Keratinocyte (primary cell): ENCODE results near the gene DNAH8. TPM values are rescaled to one million over a fixed set of nuclear protein-coding genes. Genes with fewer than 3 reads are reported as not detected.

ENCODE experiments used
- DNase-seq: peaks from one replicate; pipeline ENCODE4 v3.0.0-alpha.2; 2011; ENCODE audit warnings: low read depth, missing footprints, low spot score
- FAIRE-seq: peaks from 2 replicates; lab custom pipeline; 2011; peaks lifted over from hg19 to GRCh38; lab: Jason Lieb, UNC
- H2AFZ ChIP-seq: 2 replicates; pipeline ENCODE4 v1.6.0; 2012; ENCODE audit warnings: low read length, control low read depth, inconsistent platforms; ENCODE audit not compliant: control insufficient read depth
- H3K27ac ChIP-seq: 2 replicates; pipeline ENCODE4 v1.5.1; 2011; ENCODE audit warnings: low read length; ENCODE audit not compliant: control insufficient read depth, insufficient read depth
- H3K27me3 ChIP-seq: 3 replicates; pipeline ENCODE4 v1.6.0; 2011; ENCODE audit warnings: low read length; ENCODE audit not compliant: control insufficient read depth, insufficient read depth; ENCODE audit errors: extremely low read depth
- H3K36me3 ChIP-seq, 2 experiments: 2 replicates in 1 of 2; 3 replicates in 1 of 2; pipeline ENCODE4 v1.5.1; 2011; ENCODE audit warnings: low read length in 2 of 2, mild to moderate bottlenecking in 1 of 2; ENCODE audit not compliant: control insufficient read depth in 2 of 2, insufficient read depth in 2 of 2; ENCODE audit errors: extremely low read depth in 1 of 2
- H3K4me1 ChIP-seq: 3 replicates; pipeline ENCODE4 v1.5.1; 2011; ENCODE audit warnings: low read length; ENCODE audit not compliant: control insufficient read depth, insufficient read depth; ENCODE audit errors: extremely low read depth
- H3K4me2 ChIP-seq: 3 replicates; pipeline ENCODE4 v1.6.0; 2011; ENCODE audit warnings: low read depth, low read length; ENCODE audit not compliant: control insufficient read depth, insufficient read depth; ENCODE audit errors: extremely low read depth
- H3K4me3 ChIP-seq, 3 experiments: fragments of 200-600 bp in 1 of 3; sonication (generic) in 1 of 3; 2 replicates in 2 of 3; 3 replicates in 1 of 3; pipeline ENCODE4 v1.5.1; 2011 to 2016; ENCODE audit warnings: low read length in 3 of 3, mild to moderate bottlenecking in 3 of 3, control low read depth in 2 of 3, inconsistent platforms in 1 of 3, low read depth in 1 of 3, mixed read lengths in 1 of 3, mixed run types in 1 of 3, moderate library complexity in 1 of 3; ENCODE audit not compliant: control insufficient read depth in 2 of 3, insufficient read depth in 2 of 3; ENCODE audit errors: extremely low read depth in 1 of 3
- H3K79me2 ChIP-seq: 2 replicates; pipeline ENCODE4 v1.6.0; 2012; ENCODE audit warnings: low read length; ENCODE audit not compliant: control insufficient read depth, insufficient read depth
- H3K9ac ChIP-seq: 3 replicates; pipeline ENCODE4 v1.6.0; 2011; ENCODE audit warnings: low read length; ENCODE audit not compliant: control insufficient read depth, insufficient read depth; ENCODE audit errors: extremely low read depth
- H3K9me1 ChIP-seq: 3 replicates; pipeline ENCODE4 v1.6.0; 2011; ENCODE audit warnings: low read length; ENCODE audit not compliant: control insufficient read depth, insufficient read depth; ENCODE audit errors: extremely low read depth
- H3K9me3 ChIP-seq: 2 replicates; pipeline ENCODE4 v1.5.1; 2012; ENCODE audit warnings: low read depth, low read length; ENCODE audit not compliant: control insufficient read depth
- H4K20me1 ChIP-seq: 3 replicates; pipeline ENCODE4 v1.6.0; 2011; ENCODE audit warnings: low read length; ENCODE audit not compliant: control insufficient read depth, insufficient read depth; ENCODE audit errors: extremely low read depth
- CTCF ChIP-seq, 3 experiments: IDR thresholded peaks in 1 of 3; conservative IDR thresholded peaks in 1 of 3; optimal IDR thresholded peaks in 1 of 3; 2 replicates in 2 of 3; 3 replicates in 1 of 3; pipeline versions ENCODE3 to v1.5.1; 2011; ENCODE audit warnings: low read length in 3 of 3, mild to moderate bottlenecking in 3 of 3, moderate library complexity in 2 of 3, control low read depth in 1 of 3, inconsistent platforms in 1 of 3; ENCODE audit not compliant: insufficient read depth in 2 of 3; ENCODE audit errors: extremely low read depth in 1 of 3
- EZH2 ChIP-seq: IDR thresholded peaks from one replicate; pipeline ENCODE4 v1.6.1; 2012; ENCODE audit warnings: inconsistent platforms, mild to moderate bottlenecking, low read length, moderate library complexity
- dilution Hi-C: fragments of 300-500 bp; cut with MboI; formaldehyde crosslinking; loops from one replicate; pipeline ENCODE4 v1.7.0; 2020; ENCODE audit warnings: low sequenced_read_pairs; ENCODE audit not compliant: extremely low pct_ligation_motif_present
- polyA plus RNA-seq, 5 experiments: library from polyadenylated mRNA; depleted of rRNA in 3 of 5; stranded (reverse) in 3 of 5; stranded (forward) in 1 of 5; unstranded in 1 of 5; fragments of >200 nt; gene quantifications; 1 replicate in 1 of 5; 2 replicates in 3 of 5; 3 replicates in 1 of 5; pipeline versions ENCODE4 v1.2.1 to v1.2.3, GENCODE V29; 2011 to 2012; ENCODE audit warnings: missing spikeins in 2 of 5, low read depth in 1 of 5, low replicate concordance in 1 of 5

The DNAH8 gene
- polyA plus RNA-seq, 1 donor (not counting 4 experiments of a cell fraction or from before 2014, with no cell fraction given), result 0.01 TPM

GRCh38 chr6:38703949-38704590 is 11.0 kb upstream of the DNAH8 start:
- Histone ChIP-seq H3K4me2 (no peak overlapping the region), H3K9ac (no peak overlapping the region), H3K27me3 (no peaks in the 10 kb centered on the region), H3K4me3 (no peak overlapping the region), H3K79me2 (peaks cover 33% of the 10 kb centered on the region), H3K4me1 (no peaks in the 10 kb centered on the region), H3K9me3 (no peaks in the 10 kb centered on the region), H3K27ac (no peak overlapping the region), H4K20me1 (peaks cover 3% of the 10 kb centered on the region), H3K9me1 (no peaks in the 10 kb centered on the region), H3K36me3 (peaks cover 0 to 2% of the 10 kb centered on the region in 2 experiments), H2AFZ (no peak overlapping the region)
- TF ChIP-seq EZH2 (no peak), CTCF (optimal IDR thresholded peaks at IDR 0.05 in 1 of 3, IDR thresholded peaks at IDR 0.05 in 1 of 3, conservative IDR thresholded peaks at IDR 0.05 in 1 of 3; ENCODE audit: extremely low read depth in 1 of 3, insufficient read depth in 2 of 3, low read length in 3 of 3) (no peak)
- DNase-seq (no peak), FAIRE-seq (no peak)
- dilution Hi-C loops, result no loop called here

- Histone ChIP-seq H3K4me2 (no peak overlapping the region), H3K4me3 (no peak overlapping the region), H3K36me3 (no peaks in the 10 kb centered on the region), H3K9ac (no peak overlapping the region), H3K27ac (no peak overlapping the region), H3K9me3 (no peaks in the 10 kb centered on the region), H2AFZ (no peak overlapping the region), H4K20me1 (no peaks in the 10 kb centered on the region), H3K9me1 (no peaks in the 10 kb centered on the region), H3K4me1 (no peaks in the 10 kb centered on the region), H3K79me2 (peaks cover 17% of the 10 kb centered on the region), H3K27me3 (no peaks in the 10 kb centered on the region)
- FAIRE-seq (no peak), DNase-seq (no peak)
- dilution Hi-C loops, result no loop called here
- TF ChIP-seq CTCF (optimal IDR thresholded peaks at IDR 0.05 in 1 of 3, IDR thresholded peaks at IDR 0.05 in 1 of 3, conservative IDR thresholded peaks at IDR 0.05 in 1 of 3; ENCODE audit: extremely low read depth in 1 of 3, insufficient read depth in 2 of 3, low read length in 3 of 3) (no peak), EZH2 (no peak)
Observed at GRCh38 chr6:38705924-38706323, 9.2 kb upstream of the DNAH8 start.
